ENCODE results near the gene BRSK2.
"Not testable (repeated sequence)": the region's sequence is repeated elsewhere in the genome, so short reads cannot be mapped to it uniquely, and the experiment has no call there.

BRSK2 gene

DNA sequence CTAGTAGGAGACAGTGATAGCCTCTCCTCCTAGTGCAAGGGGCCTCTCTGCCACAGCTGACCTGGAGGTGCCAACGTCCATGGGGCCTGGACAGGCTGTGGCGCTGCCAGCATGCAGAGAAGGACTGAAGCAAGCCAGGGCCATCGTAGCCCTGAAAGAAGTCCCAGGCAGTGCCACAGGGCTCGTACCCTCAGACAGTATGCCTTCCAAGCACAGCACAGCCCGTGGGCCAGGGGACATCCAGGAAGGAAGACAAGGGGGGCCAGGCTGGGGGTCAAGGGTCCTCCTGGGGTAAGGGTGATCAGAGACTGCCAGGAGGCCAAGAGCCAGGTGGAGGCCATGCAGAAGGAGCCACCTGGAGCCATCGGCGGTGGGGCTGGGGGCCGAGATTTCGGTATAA, 117.2 kb downstream of the BRSK2 start:
- Histone ChIP-seq H3K4me1 (ENCODE audit: control insufficient read depth, insufficient read depth, low read length) (no peaks in the 10 kb centered on the region), H3K9me3 (ENCODE audit: control insufficient read depth, insufficient read depth, low read length) (no peaks in the 10 kb centered on the region)

DNA sequence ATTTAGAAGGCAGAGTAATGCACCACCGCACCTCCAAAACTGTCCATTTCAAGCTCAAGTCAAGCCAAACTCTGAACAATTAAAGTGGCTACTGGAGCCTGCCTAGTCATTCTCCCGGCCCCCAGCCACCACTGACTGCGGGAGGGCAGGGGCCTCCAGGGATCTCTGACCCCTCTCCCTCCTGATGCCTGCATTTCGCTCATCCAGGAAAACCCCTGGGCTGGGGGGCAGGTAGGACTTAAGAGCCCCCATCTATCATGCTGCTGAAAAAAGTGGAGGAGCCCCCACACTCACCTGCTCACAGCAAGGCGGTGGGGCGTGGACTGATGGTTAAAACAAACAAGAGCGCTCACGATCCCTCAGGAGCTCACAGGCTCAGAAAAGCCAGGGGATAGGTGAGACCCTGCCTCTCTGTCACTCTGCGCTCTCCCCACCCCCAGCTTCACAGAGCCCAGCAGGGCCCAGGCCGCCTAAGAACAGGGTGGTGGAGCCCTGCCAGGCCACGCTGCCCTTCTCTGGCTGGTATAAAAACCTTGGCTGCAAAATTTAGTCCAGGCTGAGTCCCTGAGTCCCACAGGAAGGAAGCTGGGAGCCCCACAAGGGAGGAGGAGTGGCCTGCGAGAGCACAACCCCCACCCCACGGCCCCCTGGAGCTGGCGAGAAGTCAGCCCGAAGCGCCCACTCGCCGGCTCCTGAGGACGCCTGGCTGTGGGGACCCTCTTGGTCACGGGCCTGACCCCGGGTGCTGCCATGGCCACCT, 117.8 kb downstream of the BRSK2 start:
- no peaks in the 10 kb centered on the region for H3K9me3 ChIP-seq (ENCODE audit: control insufficient read depth, insufficient read depth, low read length)
- no peak overlapping the region for H3K9ac ChIP-seq (ENCODE audit: low read depth, low read length)
- H3K27ac ChIP-seq (ENCODE audit: low read depth, low read length): no peak overlapping the region
- no peaks in the 10 kb centered on the region for H3K27me3 ChIP-seq (ENCODE audit: control insufficient read depth, insufficient read depth, low read length)
- H3K36me3 ChIP-seq (ENCODE audit: control insufficient read depth, insufficient read depth, low read length): no peaks in the 10 kb centered on the region
- no peak overlapping the region for H3K4me3 ChIP-seq (ENCODE audit: low read depth, low read length)
- H3K4me1 ChIP-seq (ENCODE audit: control insufficient read depth, insufficient read depth, low read length): peaks cover 3% of the 10 kb centered on the region

More for the DNA sequence above, 117.2 kb downstream of the BRSK2 start:
- Histone ChIP-seq H3K4me3 (ENCODE audit: low read depth, low read length) (no peak overlapping the region), H3K27me3 (ENCODE audit: control insufficient read depth, insufficient read depth, low read length) (no peaks in the 10 kb centered on the region), H3K36me3 (ENCODE audit: control insufficient read depth, insufficient read depth, low read length) (no peaks in the 10 kb centered on the region), H3K27ac (ENCODE audit: low read depth, low read length) (no peak overlapping the region), H3K9ac (ENCODE audit: low read depth, low read length) (no peak overlapping the region)

DNA sequence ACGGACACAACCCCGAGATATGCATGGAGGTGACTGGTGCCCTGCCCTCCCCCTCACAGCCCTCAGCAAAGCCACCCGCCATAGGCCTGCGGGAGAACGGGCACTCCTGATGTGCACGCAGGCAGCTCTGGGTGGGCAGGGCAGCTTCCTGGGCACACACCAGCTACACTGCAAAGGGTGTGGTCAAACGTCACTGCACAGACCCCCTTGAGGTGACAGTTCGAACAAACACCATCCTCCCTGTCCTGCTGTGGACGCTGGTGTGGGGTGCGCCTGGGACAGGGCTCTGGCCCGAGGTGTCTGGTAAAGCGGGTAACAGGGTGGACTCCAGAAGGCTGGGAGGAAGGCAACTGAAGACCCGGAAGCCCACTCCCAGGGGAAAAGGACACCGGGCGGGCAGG, 118.8 kb downstream of the BRSK2 start:
- no peaks in the 10 kb centered on the region for H3K9me3 ChIP-seq (ENCODE audit: control insufficient read depth, insufficient read depth, low read length)
- H3K9ac ChIP-seq (ENCODE audit: low read depth, low read length): no peak overlapping the region
- no peaks in the 10 kb centered on the region for H3K36me3 ChIP-seq (ENCODE audit: control insufficient read depth, insufficient read depth, low read length)
- H3K27me3 ChIP-seq (ENCODE audit: control insufficient read depth, insufficient read depth, low read length): no peaks in the 10 kb centered on the region
- H3K4me3 ChIP-seq (ENCODE audit: low read depth, low read length): no peak overlapping the region
- no peak overlapping the region for H3K27ac ChIP-seq (ENCODE audit: low read depth, low read length)
- H3K4me1 ChIP-seq (ENCODE audit: control insufficient read depth, insufficient read depth, low read length): peaks cover 7% of the 10 kb centered on the region

DNA sequence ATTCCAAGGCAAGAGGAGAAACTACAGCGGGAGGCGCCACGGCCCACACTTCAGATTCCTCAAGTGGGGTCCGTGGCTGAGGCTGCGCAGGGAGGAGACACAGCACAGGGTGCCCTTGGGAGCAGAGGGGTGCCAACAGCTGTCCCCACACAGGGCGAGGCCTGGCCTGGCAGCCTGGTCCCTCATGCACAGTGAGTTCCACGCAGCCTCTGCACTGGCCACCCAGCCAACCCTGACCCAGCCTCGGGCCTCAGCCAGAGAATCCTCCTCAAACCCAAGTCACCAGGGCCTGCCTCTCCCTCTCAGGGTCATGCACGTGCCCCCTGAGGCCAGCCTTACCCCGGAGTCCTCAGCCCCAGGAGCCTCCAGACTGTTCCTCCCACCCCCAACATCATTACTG, 119.3 kb downstream of the BRSK2 start:
- no peaks in the 10 kb centered on the region for H3K36me3 ChIP-seq (ENCODE audit: control insufficient read depth, insufficient read depth, low read length)
- no peak overlapping the region for H3K27ac ChIP-seq (ENCODE audit: low read depth, low read length)
- H3K4me3 ChIP-seq (ENCODE audit: low read depth, low read length): no peak overlapping the region

DNA sequence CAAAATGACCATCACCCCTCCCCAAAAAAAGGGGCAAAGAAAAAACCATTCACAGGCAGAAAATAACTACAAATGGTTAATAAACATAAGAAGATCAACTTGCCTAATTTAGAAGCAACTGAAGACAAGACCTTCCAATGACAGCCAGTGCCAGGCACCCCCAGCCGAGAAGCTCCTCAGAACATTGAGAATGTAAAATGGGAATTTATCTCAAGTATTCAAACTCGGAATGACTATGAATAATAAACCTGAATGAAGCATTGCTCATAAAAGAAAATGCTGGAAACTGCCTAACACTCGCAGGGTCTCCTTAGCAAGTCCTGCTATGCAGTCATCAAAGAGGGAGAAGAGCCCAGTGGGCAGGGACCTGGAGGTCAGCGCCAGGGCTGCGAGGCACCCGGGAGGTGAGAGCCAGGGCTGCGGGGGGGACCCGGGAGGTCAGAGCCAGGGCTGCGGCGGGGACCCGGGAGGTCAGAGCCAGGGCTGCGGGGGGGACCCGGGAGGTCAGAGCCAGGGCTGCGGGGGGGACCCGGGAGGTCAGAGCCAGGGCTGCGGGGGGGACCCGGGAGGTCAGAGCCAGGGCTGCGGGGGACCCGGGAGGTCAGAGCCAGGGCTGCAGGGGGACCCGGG, 120.0 kb downstream of the BRSK2 start:
- H3K27ac ChIP-seq (ENCODE audit: low read depth, low read length): no peak overlapping the region
- no peaks in the 10 kb centered on the region for H3K9me3 ChIP-seq (ENCODE audit: control insufficient read depth, insufficient read depth, low read length)
- no peak overlapping the region for H3K4me3 ChIP-seq (ENCODE audit: low read depth, low read length)
- H3K36me3 ChIP-seq (ENCODE audit: control insufficient read depth, insufficient read depth, low read length): no peaks in the 10 kb centered on the region
- H3K27me3 ChIP-seq (ENCODE audit: control insufficient read depth, insufficient read depth, low read length): no peaks in the 10 kb centered on the region
- peaks cover 7% of the 10 kb centered on the region for H3K4me1 ChIP-seq (ENCODE audit: control insufficient read depth, insufficient read depth, low read length)
- no peak overlapping the region for H3K9ac ChIP-seq (ENCODE audit: low read depth, low read length)

More for the DNA sequence above, 119.3 kb downstream of the BRSK2 start:
- no peaks in the 10 kb centered on the region for H3K27me3 ChIP-seq (ENCODE audit: control insufficient read depth, insufficient read depth, low read length)
- no peaks in the 10 kb centered on the region for H3K9me3 ChIP-seq (ENCODE audit: control insufficient read depth, insufficient read depth, low read length)
- H3K9ac ChIP-seq (ENCODE audit: low read depth, low read length): no peak overlapping the region
- peaks cover 7% of the 10 kb centered on the region for H3K4me1 ChIP-seq (ENCODE audit: control insufficient read depth, insufficient read depth, low read length)

DNA sequence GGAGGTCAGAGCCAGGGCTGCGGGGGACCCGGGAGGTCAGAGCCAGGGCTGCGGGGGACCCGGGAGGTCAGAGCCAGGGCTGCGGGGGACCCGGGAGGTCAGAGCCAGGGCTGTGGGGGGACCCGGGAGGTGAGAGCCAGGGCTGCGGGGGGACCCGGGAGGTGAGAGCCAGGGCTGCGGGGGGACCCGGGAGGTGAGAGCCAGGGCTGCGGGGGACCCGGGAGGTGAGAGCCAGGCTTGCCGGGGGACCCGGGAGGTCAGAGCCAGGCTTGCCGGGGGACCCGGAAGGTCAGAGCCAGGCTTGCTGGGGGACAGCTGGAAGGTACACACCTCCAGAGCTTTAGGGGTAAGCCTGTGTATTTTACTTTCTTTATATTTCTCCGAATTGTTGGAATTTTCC, 120.6 kb downstream of the BRSK2 start:
- not testable (repeated sequence) for H3K9ac ChIP-seq (ENCODE audit: low read depth, low read length); H3K27ac ChIP-seq (ENCODE audit: low read depth, low read length); H3K9me3 ChIP-seq (ENCODE audit: control insufficient read depth, insufficient read depth, low read length); H3K27me3 ChIP-seq (ENCODE audit: control insufficient read depth, insufficient read depth, low read length); H3K4me3 ChIP-seq (ENCODE audit: low read depth, low read length); H3K36me3 ChIP-seq (ENCODE audit: control insufficient read depth, insufficient read depth, low read length)
- H3K4me1 ChIP-seq (ENCODE audit: control insufficient read depth, insufficient read depth, low read length): peaks cover 10% of the 10 kb centered on the region

DNA sequence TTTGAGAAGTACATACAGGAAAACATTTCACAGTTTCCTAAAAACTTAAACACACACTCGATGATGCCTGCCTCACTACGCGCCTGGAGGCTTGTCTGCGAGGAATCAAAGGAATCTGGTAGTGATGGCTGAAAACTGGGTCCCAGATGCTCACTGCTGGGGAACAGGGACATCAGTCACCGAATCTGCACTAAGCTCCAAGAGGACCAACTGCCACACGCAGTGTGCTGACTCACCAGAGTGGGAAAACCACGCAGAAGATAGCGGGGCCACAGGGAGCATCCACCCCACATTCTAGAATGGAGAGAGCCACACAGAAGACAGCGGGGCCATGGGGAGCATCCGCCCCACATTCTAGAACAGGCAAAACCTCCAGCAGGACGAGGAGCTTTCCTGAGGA, 121.2 kb downstream of the BRSK2 start:
- Histone ChIP-seq H3K36me3 (ENCODE audit: control insufficient read depth, insufficient read depth, low read length) (no peaks in the 10 kb centered on the region), H3K27ac (ENCODE audit: low read depth, low read length) (no peak overlapping the region), H3K9ac (ENCODE audit: low read depth, low read length) (no peak overlapping the region), H3K4me1 (ENCODE audit: control insufficient read depth, insufficient read depth, low read length) (peaks cover 11% of the 10 kb centered on the region), H3K4me3 (ENCODE audit: low read depth, low read length) (no peak overlapping the region), H3K27me3 (ENCODE audit: control insufficient read depth, insufficient read depth, low read length) (no peaks in the 10 kb centered on the region), H3K9me3 (ENCODE audit: control insufficient read depth, insufficient read depth, low read length) (no peaks in the 10 kb centered on the region)

DNA sequence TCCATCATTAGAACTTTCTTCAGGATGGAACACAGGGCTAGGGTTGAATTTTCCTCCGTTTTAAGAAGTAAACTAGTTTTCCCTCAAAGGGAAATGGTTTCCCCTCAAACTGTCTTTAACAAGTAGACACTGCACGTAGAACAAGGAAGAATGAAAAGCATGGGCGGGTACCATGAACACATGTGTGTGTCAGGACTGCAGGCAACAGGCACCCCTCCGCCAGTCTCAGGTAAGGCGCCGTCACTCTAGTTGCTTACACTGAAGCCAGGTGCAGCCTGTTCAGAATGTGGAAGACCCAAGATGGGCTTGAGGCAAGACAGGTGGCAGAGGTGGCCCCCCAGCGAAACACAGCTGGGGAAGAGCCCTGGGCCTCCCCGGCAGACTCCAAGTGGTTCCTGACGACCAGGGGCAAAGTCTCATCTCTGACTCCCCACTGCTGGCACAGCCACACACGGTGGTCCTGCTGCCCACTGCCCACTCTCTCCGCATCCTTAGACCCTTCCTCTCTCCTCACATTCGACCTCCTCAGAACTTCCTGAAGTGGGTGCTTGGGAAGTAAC, 122.3 kb downstream of the BRSK2 start:
- Histone ChIP-seq H3K27ac (ENCODE audit: low read depth, low read length) (no peak overlapping the region), H3K9ac (ENCODE audit: low read depth, low read length) (no peak overlapping the region), H3K4me1 (ENCODE audit: control insufficient read depth, insufficient read depth, low read length) (peaks cover 11% of the 10 kb centered on the region), H3K27me3 (ENCODE audit: control insufficient read depth, insufficient read depth, low read length) (no peaks in the 10 kb centered on the region), H3K4me3 (ENCODE audit: low read depth, low read length) (no peak overlapping the region), H3K9me3 (ENCODE audit: control insufficient read depth, insufficient read depth, low read length) (no peaks in the 10 kb centered on the region), H3K36me3 (ENCODE audit: control insufficient read depth, insufficient read depth, low read length) (no peaks in the 10 kb centered on the region)

Measured in HUES48 (cell line).